Measurements from ENCODE around the gene PDE4D. TPM values are rescaled to one million over a fixed set of nuclear protein-coding genes. Genes with fewer than 3 reads are reported as not detected.

PDE4D gene
- total and polyA plus RNA-seq, 2 donors (not counting 1 experiment from before 2014, with no cell fraction given): 14.9 to 171 TPM

GRCh38 chr5:59829386-59829785 lies 64.1 kb downstream of the PDE4D start:
- 54% methylated on average over 1 of the region's 1 CpG for WGBS (ENCODE audit: insufficient coverage)

GRCh38 chr5:59828623-59829022 lies 64.9 kb downstream of the PDE4D start:
- no peaks in the 10 kb centered on the region for H3K9me3 ChIP-seq (ENCODE audit: control extremely low read depth in 1 of 3, control insufficient read depth in 2 of 3, insufficient read depth in 1 of 3, low read length in 2 of 3)
- H3K36me3 ChIP-seq (replicated peaks in 1 of 2; ENCODE audit: control extremely low read depth in 1 of 2, control insufficient read depth in 1 of 2, extremely low read depth in 1 of 2, insufficient read depth in 2 of 2, low read length in 1 of 2): no peaks in the 10 kb centered on the region
- no peak overlapping the region for H3K4me3 ChIP-seq (ENCODE audit: control extremely low read depth in 1 of 5, extremely low read depth in 1 of 5, insufficient read depth in 1 of 5, low read depth in 2 of 5, low read length in 4 of 5)
- H3K9ac ChIP-seq (ENCODE audit: low read length): no peak overlapping the region
- intact Hi-C loops (cut with micrococcal nuclease): no loop called here
- ChIA-PET POLR2A (no interaction called here), CTCF (no interaction called here)
- Mint-ChIP-seq H3K4me3 (no peak overlapping the region), H3K27me3 (peaks cover 3% of the 10 kb centered on the region), H3K9me3 (ENCODE audit: insufficient read depth) (no peaks in the 10 kb centered on the region), H3K27ac (no peak overlapping the region), H3K4me1 (no peaks in the 10 kb centered on the region)
- no peak overlapping the region for H3K4me2 ChIP-seq (replicated peaks; ENCODE audit: low read depth, low read length, poor library complexity, severe bottlenecking)
- no peaks in the 10 kb centered on the region for H3K79me2 ChIP-seq (ENCODE audit: control insufficient read depth, insufficient read depth, low read length)
- no peaks in the 10 kb centered on the region for H3K4me1 ChIP-seq (ENCODE audit: control insufficient read depth in 2 of 2, insufficient read depth in 2 of 2, low read length in 2 of 2)
- no CpG with 5 or more reads among the region's 3 CpGs for WGBS (ENCODE audit: insufficient coverage)
- no peak overlapping the region for H2AFZ ChIP-seq (ENCODE audit: insufficient read depth, low read depth, low read length, poor library complexity, severe bottlenecking)
- H3K27ac ChIP-seq (ENCODE audit: low read length in 2 of 2): no peak overlapping the region
- TF ChIP-seq CTCF (IDR thresholded peaks at IDR 0.05) (no peak), EZH2 (IDR thresholded peaks at IDR 0.05; ENCODE audit: borderline replicate concordance, insufficient read depth, low read depth, low read length, poor library complexity, severe bottlenecking) (no peak)
- ATAC-seq (ENCODE audit: low read depth) (no peak), DNase-seq (no peak)
- no peaks in the 10 kb centered on the region for H4K20me1 ChIP-seq (ENCODE audit: control insufficient read depth, insufficient read depth, low read length, poor library complexity, severe bottlenecking)
- H3K27me3 ChIP-seq (replicated peaks in 1 of 4; ENCODE audit: control extremely low read depth in 1 of 4, control insufficient read depth in 3 of 4, insufficient read depth in 4 of 4, low read length in 3 of 4): no peaks in the 10 kb centered on the region

More at GRCh38 chr5:59829386-59829785, 64.1 kb downstream of the PDE4D start:
- TF ChIP-seq CTCF (IDR thresholded peaks at IDR 0.05): no peak
- no peak for TF ChIP-seq EZH2 (IDR thresholded peaks at IDR 0.05; ENCODE audit: borderline replicate concordance, insufficient read depth, low read depth, low read length, poor library complexity, severe bottlenecking)
- H2AFZ ChIP-seq (ENCODE audit: insufficient read depth, low read depth, low read length, poor library complexity, severe bottlenecking): no peak overlapping the region
- H3K27ac Mint-ChIP-seq: no peak overlapping the region
- intact Hi-C loops (cut with micrococcal nuclease): no loop called here
- CTCF ChIA-PET: no interaction called here
- H3K4me1 Mint-ChIP-seq: no peaks in the 10 kb centered on the region
- H3K4me2 ChIP-seq (replicated peaks; ENCODE audit: low read depth, low read length, poor library complexity, severe bottlenecking): no peak overlapping the region
- POLR2A ChIA-PET: no interaction called here
- H4K20me1 ChIP-seq (ENCODE audit: control insufficient read depth, insufficient read depth, low read length, poor library complexity, severe bottlenecking): no peaks in the 10 kb centered on the region
- H3K36me3 ChIP-seq (replicated peaks in 1 of 2; ENCODE audit: control extremely low read depth in 1 of 2, control insufficient read depth in 1 of 2, extremely low read depth in 1 of 2, insufficient read depth in 2 of 2, low read length in 1 of 2): no peaks in the 10 kb centered on the region
- H3K27me3 ChIP-seq (replicated peaks in 1 of 4; ENCODE audit: control extremely low read depth in 1 of 4, control insufficient read depth in 3 of 4, insufficient read depth in 4 of 4, low read length in 3 of 4): no peaks in the 10 kb centered on the region
- no peaks in the 10 kb centered on the region for H3K4me1 ChIP-seq (ENCODE audit: control insufficient read depth in 2 of 2, insufficient read depth in 2 of 2, low read length in 2 of 2)
- H3K79me2 ChIP-seq (ENCODE audit: control insufficient read depth, insufficient read depth, low read length): no peaks in the 10 kb centered on the region
- no peak overlapping the region for H3K9ac ChIP-seq (ENCODE audit: low read length)
- H3K4me3 ChIP-seq (ENCODE audit: control extremely low read depth in 1 of 5, extremely low read depth in 1 of 5, insufficient read depth in 1 of 5, low read depth in 2 of 5, low read length in 4 of 5): no peak overlapping the region
- DNase-seq (no peak), ATAC-seq (ENCODE audit: low read depth) (no peak)
- peaks cover 3% of the 10 kb centered on the region for H3K27me3 Mint-ChIP-seq
- no peaks in the 10 kb centered on the region for H3K9me3 ChIP-seq (ENCODE audit: control extremely low read depth in 1 of 3, control insufficient read depth in 2 of 3, insufficient read depth in 1 of 3, low read length in 2 of 3)
- H3K27ac ChIP-seq (ENCODE audit: low read length in 2 of 2): no peak overlapping the region
- no peaks in the 10 kb centered on the region for H3K9me3 Mint-ChIP-seq (ENCODE audit: insufficient read depth)
- no peak overlapping the region for H3K4me3 Mint-ChIP-seq
